CD14-positive monocyte (primary cell): Measurements from ENCODE around the gene GPR158. TPM values are rescaled to one million over a fixed set of nuclear protein-coding genes. Genes with fewer than 3 reads are reported as not detected.

ENCODE experiments used
- DNase-seq, 3 donors: peaks; one replicate each; pipeline ENCODE4 v3.0.0-alpha.2; 2011 to 2022
- H2AFZ ChIP-seq: 2 replicates; pipeline ENCODE4 v1.6.0; 2012; ENCODE audit warnings: mild to moderate bottlenecking, low read depth, low read length, inconsistent platforms; ENCODE audit not compliant: insufficient read depth, poor library complexity, severe bottlenecking
- H3K27ac ChIP-seq, 2 donors: 1 replicate in 1 of 2; 2 replicates in 1 of 2; pipeline ENCODE4 v1.5.1; 2012 to 2013; ENCODE audit warnings: low read length in 2 of 2, control low read depth in 1 of 2, inconsistent platforms in 1 of 2, low read depth in 1 of 2, mild to moderate bottlenecking in 1 of 2
- H3K27me3 ChIP-seq, 2 donors: one replicate each; pipeline versions ENCODE4 v1.6.0 to v1.6.1; 2011 to 2013; ENCODE audit warnings: low read length in 2 of 2; ENCODE audit not compliant: control insufficient read depth in 2 of 2, insufficient read depth in 2 of 2
- H3K36me3 ChIP-seq, 2 donors: replicated peaks in 1 of 2; 1 replicate in 1 of 2; 2 replicates in 1 of 2; pipeline versions ENCODE4 v1.5.1 to v1.6.1; 2012 to 2013; ENCODE audit warnings: low read length in 2 of 2, control low read depth in 1 of 2, inconsistent platforms in 1 of 2, mild to moderate bottlenecking in 1 of 2; ENCODE audit not compliant: insufficient read depth in 2 of 2, control insufficient read depth in 1 of 2
- H3K4me1 ChIP-seq, 2 donors: 1 replicate in 1 of 2; 2 replicates in 1 of 2; pipeline versions ENCODE4 v1.5.1 to v1.6.1; 2012 to 2013; ENCODE audit warnings: low read length in 2 of 2, control low read depth in 1 of 2, inconsistent platforms in 1 of 2, mild to moderate bottlenecking in 1 of 2, moderate library complexity in 1 of 2; ENCODE audit not compliant: insufficient read depth in 2 of 2, control insufficient read depth in 1 of 2
- H3K4me2 ChIP-seq: replicated peaks from 2 replicates; pipeline ENCODE3; 2012; ENCODE audit warnings: low read length, moderate library complexity, mild to moderate bottlenecking; ENCODE audit not compliant: poor library complexity, severe bottlenecking; ENCODE audit errors: extremely low read depth
- H3K4me3 ChIP-seq, 3 experiments: fragments of 200-600 bp in 1 of 3; sonication (generic) in 1 of 3; replicated peaks in 1 of 3; 1 replicate in 2 of 3; 2 replicates in 1 of 3; pipeline ENCODE4 v1.5.1; 2011 to 2013; ENCODE audit warnings: low read length in 3 of 3, mild to moderate bottlenecking in 3 of 3, control low read depth in 2 of 3, low read depth in 2 of 3, inconsistent platforms in 1 of 3, moderate library complexity in 1 of 3
- H3K79me2 ChIP-seq: 2 replicates; pipeline ENCODE4 v1.6.0; 2012; ENCODE audit warnings: mild to moderate bottlenecking, control low read depth, inconsistent platforms, low read length, moderate library complexity; ENCODE audit not compliant: insufficient read depth
- H3K9ac ChIP-seq: 2 replicates; pipeline ENCODE4 v1.6.0; 2017; ENCODE audit warnings: low read length, mild to moderate bottlenecking; ENCODE audit not compliant: insufficient read depth, poor library complexity, severe bottlenecking
- H3K9me3 ChIP-seq, 2 donors: replicated peaks in 1 of 2; 1 replicate in 1 of 2; 2 replicates in 1 of 2; pipeline versions ENCODE4 v1.5.1 to v1.6.1; 2012 to 2013; ENCODE audit warnings: low read length in 2 of 2, control low read depth in 1 of 2; ENCODE audit not compliant: control insufficient read depth in 1 of 2, insufficient read depth in 1 of 2
- H4K20me1 ChIP-seq: 2 replicates; pipeline ENCODE4 v1.6.0; 2012; ENCODE audit warnings: mild to moderate bottlenecking, low read length, control low read depth, moderate library complexity; ENCODE audit not compliant: insufficient read depth
- H3K27ac Mint-ChIP-seq, 7 donors: one replicate each; pipeline ENCODE4 v1.8.0; 2020; ENCODE audit warnings: mild to moderate bottlenecking in 7 of 7, mixed read lengths in 7 of 7, moderate library complexity in 6 of 7, inconsistent platforms in 2 of 7
- H3K27me3 Mint-ChIP-seq, 3 donors: one replicate each; pipeline ENCODE4 v1.8.0; 2021 to 2022; ENCODE audit warnings: low read depth in 3 of 3, mild to moderate bottlenecking in 3 of 3, mixed read lengths in 3 of 3, moderate library complexity in 3 of 3, inconsistent platforms in 1 of 3
- H3K36me3 Mint-ChIP-seq, 2 donors: one replicate each; pipeline ENCODE4 v1.8.0; 2020; ENCODE audit warnings: mixed read lengths in 2 of 2, inconsistent platforms in 1 of 2, mild to moderate bottlenecking in 1 of 2
- H3K4me1 Mint-ChIP-seq: one replicate; pipeline ENCODE4 v1.8.0; 2020; ENCODE audit warnings: mild to moderate bottlenecking, mixed read lengths
- H3K4me3 Mint-ChIP-seq, 2 donors: one replicate each; pipeline ENCODE4 v1.8.0; 2020; ENCODE audit warnings: mild to moderate bottlenecking in 2 of 2, mixed read lengths in 2 of 2, moderate library complexity in 1 of 2
- H3K9me3 Mint-ChIP-seq, 7 donors: one replicate each; pipeline ENCODE4 v1.8.0; 2020 to 2022; ENCODE audit warnings: mixed read lengths in 7 of 7, mild to moderate bottlenecking in 6 of 7, moderate library complexity in 6 of 7, inconsistent platforms in 2 of 7
- WGBS: methylation state at CpG from one replicate; pipeline ENCODE4 v1.1.5; 2013; ENCODE audit warnings: missing lambda C conversion rate; ENCODE audit not compliant: insufficient coverage; 5-methylcytosine and 5-hydroxymethylcytosine counted together
- intact Hi-C, 2 donors: fragments of 100-400 bp; cut with micrococcal nuclease; formaldehyde crosslinking; loops; one replicate each; pipeline versions ENCODE4 v1.15.0 to v1.15.1; 2023
- polyA plus RNA-seq, 3 donors: library from polyadenylated mRNA; depleted of rRNA in 1 of 3; unstranded in 2 of 3; stranded (reverse) in 1 of 3; fragments of 300-500 nt in 2 of 3; fragments of >200 nt in 1 of 3; fragmentation: Illumina TruSeq in 2 of 3; gene quantifications; 1 replicate in 2 of 3; 2 replicates in 1 of 3; pipeline ENCODE4 v1.2.3, GENCODE V29; 2012 to 2021
- TF ChIP-seq, protein P1 (sequence below): fragments of 200-600 bp; IDR thresholded peaks from one replicate; pipeline ENCODE4 v1.8.0; 2022; ENCODE audit warnings: antibody characterized with exemption, mild to moderate bottlenecking

Gene GPR158
- polyA plus RNA-seq, 3 donors: not detected

GRCh38 chr10:25383686-25384085 lies 208.9 kb downstream of the GPR158 start:
- TF ChIP-seq, protein P1, sequence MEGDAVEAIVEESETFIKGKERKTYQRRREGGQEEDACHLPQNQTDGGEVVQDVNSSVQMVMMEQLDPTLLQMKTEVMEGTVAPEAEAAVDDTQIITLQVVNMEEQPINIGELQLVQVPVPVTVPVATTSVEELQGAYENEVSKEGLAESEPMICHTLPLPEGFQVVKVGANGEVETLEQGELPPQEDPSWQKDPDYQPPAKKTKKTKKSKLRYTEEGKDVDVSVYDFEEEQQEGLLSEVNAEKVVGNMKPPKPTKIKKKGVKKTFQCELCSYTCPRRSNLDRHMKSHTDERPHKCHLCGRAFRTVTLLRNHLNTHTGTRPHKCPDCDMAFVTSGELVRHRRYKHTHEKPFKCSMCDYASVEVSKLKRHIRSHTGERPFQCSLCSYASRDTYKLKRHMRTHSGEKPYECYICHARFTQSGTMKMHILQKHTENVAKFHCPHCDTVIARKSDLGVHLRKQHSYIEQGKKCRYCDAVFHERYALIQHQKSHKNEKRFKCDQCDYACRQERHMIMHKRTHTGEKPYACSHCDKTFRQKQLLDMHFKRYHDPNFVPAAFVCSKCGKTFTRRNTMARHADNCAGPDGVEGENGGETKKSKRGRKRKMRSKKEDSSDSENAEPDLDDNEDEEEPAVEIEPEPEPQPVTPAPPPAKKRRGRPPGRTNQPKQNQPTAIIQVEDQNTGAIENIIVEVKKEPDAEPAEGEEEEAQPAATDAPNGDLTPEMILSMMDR: no peak
- Mint-ChIP-seq H3K27ac (no peak overlapping the region), H3K9me3 (peaks cover 4 to 27% (median 8%) of the 10 kb centered on the region in 7 donors), H3K27me3 (peaks cover 0 to 2% (median 0%) of the 10 kb centered on the region in 3 donors), H3K4me3 (no peak overlapping the region), H3K36me3 (no peaks in the 10 kb centered on the region), H3K4me1 (no peaks in the 10 kb centered on the region)
- Histone ChIP-seq H2AFZ (no peak overlapping the region), H3K4me1 (no peaks in the 10 kb centered on the region), H3K4me2 (no peak overlapping the region), H4K20me1 (no peaks in the 10 kb centered on the region), H3K27ac (no peak overlapping the region), H3K9me3 (peaks cover 11 to 13% of the 10 kb centered on the region in 2 donors), H3K9ac (no peak overlapping the region), H3K79me2 (no peaks in the 10 kb centered on the region), H3K36me3 (no peaks in the 10 kb centered on the region), H3K27me3 (no peaks in the 10 kb centered on the region), H3K4me3 (no peak overlapping the region)
- intact Hi-C loops: no loop called here
- DNase-seq: no peak

- H2AFZ ChIP-seq: no peak overlapping the region
- Mint-ChIP-seq H3K27me3 (peaks cover 0 to 2% (median 0%) of the 10 kb centered on the region in 3 donors), H3K9me3 (peaks cover 4 to 31% (median 13%) of the 10 kb centered on the region in 7 donors), H3K4me1 (no peaks in the 10 kb centered on the region), H3K4me3 (no peak overlapping the region), H3K27ac (no peak overlapping the region), H3K36me3 (no peaks in the 10 kb centered on the region)
- no peak overlapping the region for H3K4me2 ChIP-seq
- H3K9ac ChIP-seq: no peak overlapping the region
- no peak overlapping the region for H3K27ac ChIP-seq
- DNase-seq: no peak
- H3K36me3 ChIP-seq: no peaks in the 10 kb centered on the region
- H3K27me3 ChIP-seq: no peaks in the 10 kb centered on the region
- no peaks in the 10 kb centered on the region for H3K79me2 ChIP-seq
- TF ChIP-seq, protein P1: no peak
- H3K9me3 ChIP-seq: peaks cover 10 to 18% of the 10 kb centered on the region in 2 donors
- H3K4me3 ChIP-seq: no peak overlapping the region
- H3K4me1 ChIP-seq: no peaks in the 10 kb centered on the region
- H4K20me1 ChIP-seq: no peaks in the 10 kb centered on the region
- no CpG with 5 or more reads among the region's 3 CpGs for WGBS
- intact Hi-C loops: no loop called here
Measured at GRCh38 chr10:25384618-25385017, 209.8 kb downstream of the GPR158 start.
